Prostate gland (tissue), 2 donors: ENCODE measurements around the gene HAUS3. TPM values are rescaled to one million over a fixed set of nuclear protein-coding genes. Genes with fewer than 3 reads are reported as not detected.

Experiments used
- DNase-seq: peaks from one replicate; pipeline ENCODE4 v3.0.0-alpha.2; 2019; ENCODE audit warnings: low spot score
- H3K27ac ChIP-seq, 2 donors: fragments of 200-600 bp; sonication (generic); 2 replicates each; pipeline ENCODE4 v1.5.1; 2017 to 2019
- H3K27me3 ChIP-seq: fragments of 200-600 bp; sonication (generic); replicated peaks from 2 replicates; pipeline ENCODE4 v1.5.1; 2019; ENCODE audit not compliant: insufficient read depth
- H3K36me3 ChIP-seq, 2 donors: fragments of 200-600 bp; sonication (generic); 1 replicate in 1 of 2; 2 replicates in 1 of 2; pipeline versions ENCODE4 v1.5.1 to v1.8.1; 2017 to 2019
- H3K4me1 ChIP-seq: fragments of 200-600 bp; sonication (generic); replicated peaks from 2 replicates; pipeline ENCODE4 v1.5.1; 2019
- H3K4me3 ChIP-seq, 2 donors: fragments of 200-600 bp; sonication (generic); 2 replicates each; pipeline ENCODE4 v1.5.1; 2017 to 2019
- H3K9me3 ChIP-seq: fragments of 200-600 bp; sonication (generic); 2 replicates; pipeline ENCODE4 v1.5.1; 2017
- CTCF ChIP-seq, 4 experiments: fragments of 200-600 bp in 2 of 4; fragments of 450-650 bp in 2 of 4; sonication (generic) in 2 of 4; IDR thresholded peaks; 1 replicate in 3 of 4; 2 replicates in 1 of 4; pipeline ENCODE4 v1.5.1; 2016 to 2019; ENCODE audit warnings: antibody characterized with exemption in 4 of 4, mild to moderate bottlenecking in 2 of 4, moderate library complexity in 2 of 4
- POLR2A ChIP-seq: fragments of 450-650 bp; IDR thresholded peaks from one replicate; pipeline ENCODE4 v1.6.1; 2016; ENCODE audit warnings: antibody characterized with exemption, mild to moderate bottlenecking
- POLR2AphosphoS5 ChIP-seq: sonication (generic); formaldehyde crosslinking; IDR thresholded peaks from one replicate; pipeline ENCODE4 v1.6.1; 2017; ENCODE audit warnings: antibody characterized with exemption
- WGBS: methylation state at CpG from one replicate; pipeline ENCODE4 v1.1.5; 2018; 5-methylcytosine and 5-hydroxymethylcytosine counted together
- intact Hi-C: fragments of 100-400 bp; cut with DNase I; formaldehyde crosslinking; loops from one replicate; pipeline ENCODE4 v1.14.2; 2022
- total RNA-seq, 2 donors: library from RNA; depleted of rRNA; stranded (reverse); fragments of >200 nt; gene quantifications; one replicate each; pipeline ENCODE4 v1.1.0, GENCODE V29; 2016

HAUS3 gene
- total RNA-seq, 2 donors from 2014 or later, result 21.1 to 24.2 TPM

GRCh38 chr4:2267320-2267811, 25.4 kb upstream of the HAUS3 start:
- 85% methylated on average over 16 of the region's 18 CpGs for WGBS
- intact Hi-C loops, result loop anchor here (10.0 kb wide), 3 partner anchors 147 to 667 kb away; partner anchors contain the start of genes CFAP99, FAM193A and ZFYVE28
- no peak overlapping the region for H3K27ac ChIP-seq

GRCh38 chr4:2266821-2267220, 24.9 kb upstream of the HAUS3 start:
- Histone ChIP-seq H3K4me1 (peaks cover 10% of the 10 kb centered on the region), H3K9me3 (no peaks in the 10 kb centered on the region), H3K4me3 (no peak overlapping the region), H3K36me3 (no peaks in the 10 kb centered on the region), H3K27me3 (no peaks in the 10 kb centered on the region), H3K27ac (no peak overlapping the region)
- intact Hi-C loops, result loop anchor here (10.0 kb wide), 3 partner anchors 148 to 668 kb away; partner anchors contain the start of genes CFAP99, FAM193A and ZFYVE28
- DNase-seq, result no peak
- TF ChIP-seq CTCF (IDR thresholded peaks at IDR 0.05) (no peak), POLR2A (no peak), POLR2AphosphoS5 (no peak)
- WGBS, result 65% methylated on average over 4 of the region's 5 CpGs

More at GRCh38 chr4:2267320-2267811, 25.4 kb upstream of the HAUS3 start:
- no peaks in the 10 kb centered on the region for H3K27me3 ChIP-seq
- TF ChIP-seq CTCF (IDR thresholded peaks at IDR 0.05) (no peak), POLR2AphosphoS5 (no peak), POLR2A (no peak)
- H3K36me3 ChIP-seq, result no peaks in the 10 kb centered on the region
- no peaks in the 10 kb centered on the region for H3K9me3 ChIP-seq
- no peak overlapping the region for H3K4me3 ChIP-seq
- DNase-seq, result no peak
- peaks cover 10% of the 10 kb centered on the region for H3K4me1 ChIP-seq

- intact Hi-C loops, result loop anchor here (10.0 kb wide), 3 partner anchors 149 to 669 kb away; partner anchors contain the start of genes CFAP99, FAM193A and ZFYVE28
- WGBS, result 14% methylated on average over 8 of the region's 8 CpGs
- H3K27ac ChIP-seq, result peak overlapping the region; percentile 30 to 53
- H3K36me3 ChIP-seq, result no peaks in the 10 kb centered on the region
- DNase-seq, result peak; percentile 46
- no peaks in the 10 kb centered on the region for H3K9me3 ChIP-seq
- H3K4me1 ChIP-seq, result peaks cover 10% of the 10 kb centered on the region
- TF ChIP-seq POLR2AphosphoS5 (peak; percentile 60), POLR2A (no peak)
- H3K4me3 ChIP-seq, result no peak overlapping the region
- no peaks in the 10 kb centered on the region for H3K27me3 ChIP-seq
Observed at GRCh38 chr4:2266181-2266580, 24.3 kb upstream of the HAUS3 start.

- peaks cover 10% of the 10 kb centered on the region for H3K4me1 ChIP-seq
- TF ChIP-seq POLR2A (no peak), POLR2AphosphoS5 (no peak), CTCF (IDR thresholded peaks at IDR 0.05) (no peak)
- H3K36me3 ChIP-seq, result no peaks in the 10 kb centered on the region
- no peak overlapping the region for H3K4me3 ChIP-seq
- WGBS, result 92% methylated on average over 18 of the region's 19 CpGs
- H3K27me3 ChIP-seq, result no peaks in the 10 kb centered on the region
- intact Hi-C loops, result loop anchor here (10.0 kb wide), 3 partner anchors 149 to 669 kb away; partner anchors contain the start of genes CFAP99, FAM193A and ZFYVE28
- no peaks in the 10 kb centered on the region for H3K9me3 ChIP-seq
- DNase-seq, result no peak
- peak overlapping the region; percentile 30 to 53 for H3K27ac ChIP-seq
Observed at GRCh38 chr4:2265113-2266110, 23.5 kb upstream of the HAUS3 start.

- Histone ChIP-seq H3K9me3 (no peaks in the 10 kb centered on the region), H3K4me3 (no peak overlapping the region), H3K27me3 (no peaks in the 10 kb centered on the region), H3K27ac (no peak overlapping the region), H3K4me1 (peaks cover 15% of the 10 kb centered on the region), H3K36me3 (no peaks in the 10 kb centered on the region)
- intact Hi-C loops, result loop anchor here (10.0 kb wide), 3 partner anchors 150 to 670 kb away; partner anchors contain the start of genes CFAP99, FAM193A and ZFYVE28
- no peak for DNase-seq
- whole genome bisulfite sequencing, result 75% methylated on average over 6 of the region's 6 CpGs
- TF ChIP-seq POLR2AphosphoS5 (no peak), CTCF (IDR thresholded peaks at IDR 0.05) (no peak), POLR2A (no peak)
Observed at GRCh38 chr4:2264481-2265041, 22.6 kb upstream of the HAUS3 start.
